HTERT RPE-1 (cell line): ENCODE measurements around the gene PRKCD.

ENCODE experiments used
- in situ Hi-C: fragments of 300-500 bp; cut with MboI; formaldehyde crosslinking; loops from 4 replicates; pipeline ENCODE4 v1.14.3; 2020; ENCODE audit warnings: low sequenced_read_pairs

The PRKCD gene

DNA sequence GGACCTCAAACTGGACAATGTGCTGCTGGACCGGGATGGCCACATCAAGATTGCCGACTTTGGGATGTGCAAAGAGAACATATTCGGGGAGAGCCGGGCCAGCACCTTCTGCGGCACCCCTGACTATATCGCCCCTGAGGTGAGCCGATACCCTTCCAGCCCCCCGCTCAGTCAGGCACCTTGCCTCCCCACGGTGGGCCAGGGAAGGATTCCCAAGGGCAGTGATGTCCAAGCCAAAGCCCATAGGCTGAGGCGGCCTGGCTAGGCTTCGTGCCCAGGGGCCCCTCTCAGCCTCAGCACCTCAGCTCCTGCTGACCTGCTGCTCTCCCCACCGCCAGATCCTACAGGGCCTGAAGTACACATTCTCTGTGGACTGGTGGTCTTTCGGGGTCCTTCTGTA, 27.7 kb downstream of the PRKCD start:
- in situ Hi-C loops: no loop called here

GRCh38 chr3:53189276-53189675, 28.3 kb downstream of the PRKCD start:
- in situ Hi-C loops: no loop called here

DNA sequence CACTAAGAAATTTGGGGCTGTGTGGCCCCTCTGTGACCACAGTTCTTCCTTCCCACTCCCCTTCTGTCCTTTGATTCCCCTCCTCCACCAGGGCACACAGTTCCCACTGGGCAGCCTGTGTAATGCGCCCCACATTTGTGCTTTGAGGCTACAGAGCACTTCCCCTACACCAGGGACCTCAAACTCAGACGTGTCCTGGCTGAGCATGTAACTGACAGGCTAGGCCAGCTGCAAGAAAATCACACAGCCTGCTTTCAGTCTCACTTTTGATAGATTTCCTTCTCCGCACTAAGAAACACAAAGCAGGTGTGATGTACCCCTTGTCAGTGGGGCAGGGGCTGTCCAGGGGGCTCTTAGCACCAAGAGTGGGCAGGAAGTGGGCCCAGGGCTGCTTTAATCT, 29.6 kb downstream of the PRKCD start:
- in situ Hi-C loops: no loop called here

GRCh38 chr3:53191836-53192480, 30.9 kb downstream of the PRKCD start:
- in situ Hi-C loops: no loop called here

DNA sequence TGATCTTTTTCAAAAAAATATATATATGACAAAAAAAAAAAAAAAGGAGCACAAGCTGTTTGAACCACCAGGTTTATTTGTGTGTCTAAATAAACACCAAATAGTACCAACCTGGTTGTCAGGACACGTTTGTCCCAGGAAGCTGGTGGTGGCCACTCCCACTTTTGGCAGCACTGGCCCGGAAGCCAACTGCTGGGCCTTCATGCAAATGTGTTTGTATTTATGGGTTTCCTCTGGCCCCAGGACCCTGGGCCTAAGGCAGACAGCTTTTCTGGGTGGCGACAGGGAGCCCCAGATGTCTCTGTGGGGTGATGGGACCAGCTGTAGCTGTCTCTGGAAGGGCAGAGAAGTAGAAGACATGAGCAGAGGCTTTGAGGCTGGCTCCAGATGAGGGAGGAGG, 31.6 kb downstream of the PRKCD start:
- in situ Hi-C loops: no loop called here

GRCh38 chr3:53193466-53194209, 32.6 kb downstream of the PRKCD start:
- in situ Hi-C loops: no loop called here

DNA sequence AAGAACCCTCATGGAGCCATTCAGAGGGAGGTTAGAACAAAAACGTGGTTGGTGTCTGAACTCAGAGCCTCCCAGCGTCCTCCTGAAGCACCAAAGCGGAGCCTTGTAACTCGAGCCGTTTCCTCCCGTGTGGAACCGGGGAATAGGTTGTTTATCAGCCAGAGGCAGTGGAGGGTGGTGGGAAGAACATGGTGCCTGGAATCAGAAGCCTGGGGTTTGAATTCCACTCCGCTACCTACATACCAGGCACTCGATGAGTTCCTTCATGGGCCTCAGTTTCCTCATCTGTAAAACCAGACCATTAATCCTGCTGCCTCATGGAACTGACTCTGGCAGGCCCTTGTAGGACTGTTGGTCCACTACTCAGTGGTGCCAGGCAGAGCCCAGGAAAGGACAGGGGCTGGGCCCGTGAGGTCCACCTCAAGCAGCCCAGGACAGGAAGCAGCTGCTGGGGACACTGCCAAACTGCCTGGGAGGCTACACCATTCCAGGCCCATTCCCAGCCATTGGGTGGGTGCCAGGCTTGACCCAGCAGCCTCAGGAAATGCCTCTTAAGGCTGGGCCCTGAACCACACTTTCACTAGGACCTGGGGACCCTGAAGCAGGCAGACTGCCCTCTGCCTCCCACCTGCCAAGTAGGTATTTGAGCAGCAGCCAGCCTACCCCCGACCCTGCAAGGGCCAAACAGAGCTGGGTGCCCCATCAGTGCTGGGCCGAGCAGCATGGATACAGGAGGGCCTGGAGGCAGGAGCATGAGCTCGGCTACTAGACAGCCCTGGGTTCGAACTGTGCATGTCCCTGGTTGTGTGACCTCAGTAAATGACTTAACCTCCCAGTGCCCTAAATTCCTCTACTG, 33.4 kb downstream of the PRKCD start:
- in situ Hi-C loops: no loop called here

- in situ Hi-C loops: no loop called here
Observed at GRCh38 chr3:53195066-53195450, 34.0 kb downstream of the PRKCD start.

GRCh38 chr3:53195602-53196574, 34.9 kb downstream of the PRKCD start:
- in situ Hi-C loops: no loop called here

DNA sequence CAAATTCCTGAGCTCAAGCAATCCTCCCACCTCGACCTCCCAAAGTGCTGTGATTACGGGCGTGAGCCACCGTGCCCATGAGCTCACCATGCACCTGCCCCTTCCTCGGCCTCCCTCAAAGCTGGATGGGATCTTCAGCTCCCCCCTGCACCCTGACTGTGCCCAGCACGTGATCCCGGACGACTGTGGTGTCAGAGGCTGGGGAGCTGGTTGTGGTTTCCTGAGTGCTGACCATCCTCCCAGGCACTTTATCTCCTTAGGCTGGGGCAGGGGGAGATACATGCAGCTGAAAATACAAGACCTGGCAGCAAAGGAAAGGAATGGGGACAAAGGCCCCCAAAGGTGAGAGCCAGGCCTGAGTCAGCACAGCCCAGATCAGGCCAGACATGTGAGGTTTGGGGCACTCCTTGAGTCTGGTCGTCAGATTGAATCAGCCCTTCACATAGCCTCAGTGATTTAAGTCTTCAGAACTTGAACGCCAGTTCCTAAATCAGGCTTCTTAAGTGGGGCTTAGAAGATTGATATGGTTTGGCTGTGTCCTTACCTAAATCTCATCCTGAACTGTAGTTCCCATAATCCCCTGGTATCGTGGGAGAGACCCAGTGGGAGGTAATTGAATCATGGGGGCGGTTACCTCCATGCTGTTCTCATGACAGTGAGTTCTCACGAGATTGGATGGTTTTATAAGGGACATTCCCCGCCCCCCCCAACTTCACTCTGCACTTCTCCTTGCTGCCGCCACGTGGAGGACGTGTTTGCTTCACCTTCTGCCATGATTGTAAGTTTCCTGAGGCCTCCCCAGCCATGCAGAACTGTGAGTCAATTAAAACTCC, 35.8 kb downstream of the PRKCD start:
- in situ Hi-C loops: no loop called here

- in situ Hi-C loops: no loop called here
Observed at GRCh38 chr3:53198256-53198977, 37.4 kb downstream of the PRKCD start.

- in situ Hi-C loops: no loop called here
Observed at GRCh38 chr3:53198996-53199395, 38.0 kb downstream of the PRKCD start.

- in situ Hi-C loops: no loop called here
Observed at GRCh38 chr3:53199834-53200233, 38.8 kb downstream of the PRKCD start.

- in situ Hi-C loops: no loop called here
Observed at GRCh38 chr3:53200501-53201498, 39.8 kb downstream of the PRKCD start.

GRCh38 chr3:53202331-53203015, 41.5 kb downstream of the PRKCD start:
- in situ Hi-C loops: no loop called here

DNA sequence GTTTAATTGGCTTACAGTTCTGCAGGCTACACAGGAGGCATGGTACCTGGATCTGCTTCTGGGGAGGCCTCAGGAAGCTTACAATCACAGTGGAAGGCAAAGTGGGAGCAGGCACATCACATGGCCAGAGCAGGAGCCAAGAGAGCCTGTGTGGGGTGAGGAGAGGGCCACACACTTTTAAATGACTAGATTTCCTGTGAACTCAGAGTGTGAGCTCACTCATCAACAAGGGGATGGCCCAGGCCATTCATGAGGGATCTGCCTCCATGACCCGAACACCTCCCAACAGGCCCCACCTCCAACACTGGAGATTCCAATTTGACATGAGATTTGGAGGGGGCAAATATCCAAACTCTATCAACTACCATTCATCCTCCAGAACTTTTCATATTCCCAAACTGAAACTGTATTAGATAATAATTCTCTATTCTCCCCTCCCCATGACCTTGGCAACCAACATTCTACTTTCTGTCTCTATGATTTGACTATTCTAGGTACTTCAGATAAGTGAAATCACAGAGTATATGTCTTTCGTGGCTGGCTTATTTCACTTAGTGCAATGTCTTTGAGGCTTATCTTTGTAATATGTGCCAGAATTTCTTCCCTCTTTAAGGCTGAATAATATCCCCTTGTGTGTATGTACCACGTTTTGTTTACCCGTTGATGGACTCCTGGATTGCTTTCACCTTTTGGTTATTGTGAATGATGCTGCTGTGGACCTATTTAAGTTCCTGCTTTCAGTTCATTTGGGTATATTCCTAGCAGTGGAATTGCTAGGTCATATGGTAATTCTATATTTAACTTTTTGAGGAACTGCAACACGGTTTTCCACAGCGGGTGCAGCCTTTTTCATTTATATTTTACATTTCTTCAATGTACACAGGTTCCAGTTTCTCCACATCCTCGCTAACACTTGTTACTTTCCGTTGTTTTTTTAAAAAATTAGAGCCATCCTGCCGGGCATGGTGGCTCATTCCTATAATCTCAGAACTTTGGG, 51.0 kb downstream of the PRKCD start:
- in situ Hi-C loops: no loop called here
